Natural killer cell (primary cell): Measurements from ENCODE around the gene NAPB. TPM values are rescaled to one million over a fixed set of nuclear protein-coding genes. Genes with fewer than 3 reads are reported as not detected.

ENCODE experiments used
- ATAC-seq, 3 donors: fragments of 150-1000 bp in 2 of 3; fragments of 200-7000 bp in 1 of 3; cut with Tn5 transposase; 1 replicate in 1 of 3; 2 replicates in 2 of 3; pipeline ENCODE4 v1.10.0; 2021; ENCODE audit warnings: mild to moderate bottlenecking in 2 of 3, moderate library complexity in 2 of 3
- DNase-seq, 2 donors: peaks; one replicate each; pipeline versions ENCODE4 v3.0.0 to v3.0.0-alpha.2; 2013 to 2021; ENCODE audit warnings: mixed read lengths in 1 of 2
- H3K27ac ChIP-seq: one replicate; pipeline ENCODE4 v1.5.1; 2013; ENCODE audit warnings: mild to moderate bottlenecking, low read length
- H3K27me3 ChIP-seq: one replicate; pipeline ENCODE4 v1.6.1; 2013; ENCODE audit warnings: low read length; ENCODE audit not compliant: control insufficient read depth, insufficient read depth
- H3K36me3 ChIP-seq: one replicate; pipeline ENCODE4 v1.6.1; 2013; ENCODE audit warnings: low read length; ENCODE audit not compliant: control insufficient read depth, insufficient read depth
- H3K4me1 ChIP-seq: one replicate; pipeline ENCODE4 v1.6.1; 2013; ENCODE audit warnings: low read length; ENCODE audit not compliant: control insufficient read depth, insufficient read depth
- H3K4me3 ChIP-seq: one replicate; pipeline ENCODE4 v1.5.1; 2013; ENCODE audit warnings: low read length
- H3K9me3 ChIP-seq: one replicate; pipeline ENCODE4 v1.6.1; 2013; ENCODE audit warnings: low read length; ENCODE audit not compliant: control insufficient read depth, insufficient read depth
- H3K27ac Mint-ChIP-seq, 2 donors: one replicate each; pipeline ENCODE4 v1.8.0; 2022; ENCODE audit warnings: mild to moderate bottlenecking in 2 of 2, mixed read lengths in 2 of 2, moderate library complexity in 1 of 2
- H3K27me3 Mint-ChIP-seq, 2 donors: one replicate each; pipeline ENCODE4 v1.8.0; 2022; ENCODE audit warnings: low read depth in 2 of 2, mixed read lengths in 2 of 2
- H3K36me3 Mint-ChIP-seq: one replicate; pipeline ENCODE4 v1.8.0; 2022; ENCODE audit warnings: mixed read lengths
- H3K4me1 Mint-ChIP-seq, 2 donors: one replicate each; pipeline ENCODE4 v1.8.0; 2022; ENCODE audit warnings: mixed read lengths in 2 of 2
- H3K4me3 Mint-ChIP-seq: one replicate; pipeline ENCODE4 v1.8.0; 2022; ENCODE audit warnings: mild to moderate bottlenecking, moderate library complexity, mixed read lengths
- H3K9me3 Mint-ChIP-seq, 2 donors: one replicate each; pipeline ENCODE4 v1.8.0; 2022; ENCODE audit warnings: mixed read lengths in 2 of 2
- CTCF ChIP-seq: fragments of 200-600 bp; IDR thresholded peaks from one replicate; pipeline ENCODE4 v1.8.0; 2022; ENCODE audit warnings: antibody characterized with exemption
- WGBS: methylation state at CpG from one replicate; pipeline ENCODE4 v1.1.7; 2013; ENCODE audit warnings: missing lambda C conversion rate; ENCODE audit not compliant: insufficient coverage; 5-methylcytosine and 5-hydroxymethylcytosine counted together
- intact Hi-C: fragments of 100-400 bp; cut with micrococcal nuclease; formaldehyde crosslinking; loops from one replicate; pipeline ENCODE4 v1.14.2; 2022
- total RNA-seq, 4 donors: library from RNA; stranded (reverse); fragments of 120-200 nt in 1 of 4; gene quantifications; one replicate each; pipeline versions ENCODE4 v1.2.3 to v1.2.4, GENCODE V29; 2013 to 2022

The NAPB gene
- total RNA-seq, 3 donors from 2014 or later (not counting 1 experiment from before 2014, with no cell fraction given) = 22.8 to 23.9 (median 22.9) TPM

- Mint-ChIP-seq H3K4me1 (peaks cover 0 to 6% of the 10 kb centered on the region in 2 donors), H3K36me3 (peaks cover 17% of the 10 kb centered on the region), H3K27me3 (no peaks in the 10 kb centered on the region), H3K4me3 (no peak overlapping the region), H3K9me3 (no peaks in the 10 kb centered on the region), H3K27ac (peak overlapping the region in 1 of 2 donors; percentile 22)
- ATAC-seq = no peak
- WGBS = 100% methylated on average over 1 of the region's 4 CpGs
- DNase-seq = no peak
- intact Hi-C loops = no loop called here
- H3K36me3 ChIP-seq = peaks cover 32% of the 10 kb centered on the region
- H3K27ac ChIP-seq = no peak overlapping the region
- TF ChIP-seq CTCF = no peak
- no peaks in the 10 kb centered on the region for H3K27me3 ChIP-seq
- no peaks in the 10 kb centered on the region for H3K9me3 ChIP-seq
- H3K4me1 ChIP-seq = no peaks in the 10 kb centered on the region
- H3K4me3 ChIP-seq = no peak overlapping the region
These were observed 29.5 kb downstream of the NAPB start for GRCh38 chr20:23391707-23392310.

- Histone ChIP-seq H3K27ac (no peak overlapping the region), H3K27me3 (no peaks in the 10 kb centered on the region), H3K4me3 (no peak overlapping the region), H3K9me3 (no peaks in the 10 kb centered on the region), H3K4me1 (no peaks in the 10 kb centered on the region), H3K36me3 (peaks cover 32% of the 10 kb centered on the region)
- 90% methylated on average over 1 of the region's 1 CpG for WGBS
- H3K4me1 Mint-ChIP-seq = peaks cover 4 to 6% of the 10 kb centered on the region in 2 donors
- intact Hi-C loops = no loop called here
- DNase-seq (no peak), ATAC-seq (no peak)
- TF ChIP-seq CTCF = no peak
- peak overlapping the region in 1 of 2 donors; percentile 27 for H3K27ac Mint-ChIP-seq
- H3K9me3 Mint-ChIP-seq = no peaks in the 10 kb centered on the region
- no peak overlapping the region for H3K4me3 Mint-ChIP-seq
- no peaks in the 10 kb centered on the region for H3K27me3 Mint-ChIP-seq
- peaks cover 17% of the 10 kb centered on the region for H3K36me3 Mint-ChIP-seq
These were observed 31.1 kb downstream of the NAPB start for GRCh38 chr20:23390091-23390774.

GRCh38 chr20:23387118-23387443, 34.2 kb downstream of the NAPB start:
- TF ChIP-seq CTCF = no peak
- Histone ChIP-seq H3K27me3 (no peaks in the 10 kb centered on the region), H3K4me3 (no peak overlapping the region), H3K27ac (no peak overlapping the region), H3K36me3 (peaks cover 15% of the 10 kb centered on the region), H3K4me1 (no peaks in the 10 kb centered on the region), H3K9me3 (no peaks in the 10 kb centered on the region)
- H3K27me3 Mint-ChIP-seq = no peaks in the 10 kb centered on the region
- no peaks in the 10 kb centered on the region for H3K36me3 Mint-ChIP-seq
- H3K4me1 Mint-ChIP-seq = peaks cover 0 to 4% of the 10 kb centered on the region in 2 donors
- intact Hi-C loops = no loop called here
- ATAC-seq (no peak), DNase-seq (no peak)
- H3K9me3 Mint-ChIP-seq = no peaks in the 10 kb centered on the region
- H3K27ac Mint-ChIP-seq = no peak overlapping the region
- H3K4me3 Mint-ChIP-seq = no peak overlapping the region
- 100% methylated on average over 2 of the region's 3 CpGs for WGBS
